HCT116 (cell line): Measurements from ENCODE around the gene SOWAHC.

Experiments used
- EZH2 ChIP-seq: fragments of 200-600 bp; sonication (generic); IDR thresholded peaks from 2 replicates; pipeline ENCODE4 v1.6.1; 2017; ENCODE audit warnings: antibody characterized with exemption, mixed run types
- FOSL1 ChIP-seq: IDR thresholded peaks from 2 replicates; pipeline ENCODE4 v1.6.1; 2012; ENCODE audit warnings: low read depth
- POLR2A ChIP-seq: IDR thresholded peaks from 2 replicates; pipeline ENCODE4 v1.7.0; 2011; ENCODE audit warnings: borderline replicate concordance; ENCODE audit not compliant: insufficient read depth, insufficient read length; ENCODE audit errors: extremely low read depth
- REST ChIP-seq: IDR thresholded peaks from 2 replicates; pipeline ENCODE4 v1.6.1; 2012; ENCODE audit warnings: low read depth
- TF ChIP-seq, protein P1 (sequence below), 3 experiments: fragments of 200-600 bp in 1 of 3; sonication (generic) in 1 of 3; IDR thresholded peaks in 2 of 3; conservative IDR thresholded peaks in 1 of 3; 2 replicates each; pipeline ENCODE4 v1.5.1; 2012 to 2017; ENCODE audit warnings: low read depth in 2 of 3, low read length in 2 of 3, antibody characterized with exemption in 1 of 3, borderline replicate concordance in 1 of 3, control low read depth in 1 of 3, mild to moderate bottlenecking in 1 of 3, mixed read lengths in 1 of 3, mixed run types in 1 of 3, moderate library complexity in 1 of 3; ENCODE audit not compliant: insufficient read depth in 1 of 3

DNA sequence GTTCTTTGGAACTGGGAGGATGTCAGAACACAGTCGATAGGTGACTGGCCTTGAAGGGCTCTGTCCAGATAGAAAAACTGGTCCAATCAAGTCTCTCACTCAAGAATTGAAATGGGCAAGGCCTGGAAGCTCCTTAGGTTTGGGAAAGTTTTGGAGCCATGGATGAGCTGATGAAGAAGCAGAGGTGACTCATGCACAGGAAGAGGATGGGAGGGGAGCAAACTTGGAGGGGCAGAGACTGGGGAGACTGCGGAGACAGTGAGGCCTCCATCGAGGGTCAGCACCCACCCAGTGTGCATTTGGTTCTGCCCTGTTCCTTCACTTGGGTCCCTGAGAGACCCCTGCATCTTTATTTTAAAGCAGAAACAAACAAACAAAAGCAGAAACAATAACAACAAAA is 41.1 kb downstream of the SOWAHC start:
- TF ChIP-seq REST (no peak), EZH2 (no peak), POLR2A (no peak), FOSL1 (no peak)
- TF ChIP-seq, protein P1, sequence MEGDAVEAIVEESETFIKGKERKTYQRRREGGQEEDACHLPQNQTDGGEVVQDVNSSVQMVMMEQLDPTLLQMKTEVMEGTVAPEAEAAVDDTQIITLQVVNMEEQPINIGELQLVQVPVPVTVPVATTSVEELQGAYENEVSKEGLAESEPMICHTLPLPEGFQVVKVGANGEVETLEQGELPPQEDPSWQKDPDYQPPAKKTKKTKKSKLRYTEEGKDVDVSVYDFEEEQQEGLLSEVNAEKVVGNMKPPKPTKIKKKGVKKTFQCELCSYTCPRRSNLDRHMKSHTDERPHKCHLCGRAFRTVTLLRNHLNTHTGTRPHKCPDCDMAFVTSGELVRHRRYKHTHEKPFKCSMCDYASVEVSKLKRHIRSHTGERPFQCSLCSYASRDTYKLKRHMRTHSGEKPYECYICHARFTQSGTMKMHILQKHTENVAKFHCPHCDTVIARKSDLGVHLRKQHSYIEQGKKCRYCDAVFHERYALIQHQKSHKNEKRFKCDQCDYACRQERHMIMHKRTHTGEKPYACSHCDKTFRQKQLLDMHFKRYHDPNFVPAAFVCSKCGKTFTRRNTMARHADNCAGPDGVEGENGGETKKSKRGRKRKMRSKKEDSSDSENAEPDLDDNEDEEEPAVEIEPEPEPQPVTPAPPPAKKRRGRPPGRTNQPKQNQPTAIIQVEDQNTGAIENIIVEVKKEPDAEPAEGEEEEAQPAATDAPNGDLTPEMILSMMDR (IDR thresholded peaks at IDR 0.05 in 2 of 3, conservative IDR thresholded peaks at IDR 0.05 in 1 of 3; ENCODE audit: borderline replicate concordance in 1 of 3, insufficient read depth in 1 of 3, low read depth in 2 of 3, low read length in 2 of 3): no peak
